Keratinocyte (primary cell): ENCODE results near the gene CUBN. TPM values are rescaled to one million over a fixed set of nuclear protein-coding genes. Genes with fewer than 3 reads are reported as not detected.

Experiments used
- DNase-seq: peaks from one replicate; pipeline ENCODE4 v3.0.0-alpha.2; 2011; ENCODE audit warnings: low read depth, missing footprints, low spot score
- FAIRE-seq: peaks from 2 replicates; lab custom pipeline; 2011; peaks lifted over from hg19 to GRCh38; lab: Jason Lieb, UNC
- H2AFZ ChIP-seq: 2 replicates; pipeline ENCODE4 v1.6.0; 2012; ENCODE audit warnings: low read length, control low read depth, inconsistent platforms; ENCODE audit not compliant: control insufficient read depth
- H3K27ac ChIP-seq: 2 replicates; pipeline ENCODE4 v1.5.1; 2011; ENCODE audit warnings: low read length; ENCODE audit not compliant: control insufficient read depth, insufficient read depth
- H3K27me3 ChIP-seq: 3 replicates; pipeline ENCODE4 v1.6.0; 2011; ENCODE audit warnings: low read length; ENCODE audit not compliant: control insufficient read depth, insufficient read depth; ENCODE audit errors: extremely low read depth
- H3K36me3 ChIP-seq, 2 experiments: 2 replicates in 1 of 2; 3 replicates in 1 of 2; pipeline ENCODE4 v1.5.1; 2011; ENCODE audit warnings: low read length in 2 of 2, mild to moderate bottlenecking in 1 of 2; ENCODE audit not compliant: control insufficient read depth in 2 of 2, insufficient read depth in 2 of 2; ENCODE audit errors: extremely low read depth in 1 of 2
- H3K4me1 ChIP-seq: 3 replicates; pipeline ENCODE4 v1.5.1; 2011; ENCODE audit warnings: low read length; ENCODE audit not compliant: control insufficient read depth, insufficient read depth; ENCODE audit errors: extremely low read depth
- H3K4me2 ChIP-seq: 3 replicates; pipeline ENCODE4 v1.6.0; 2011; ENCODE audit warnings: low read depth, low read length; ENCODE audit not compliant: control insufficient read depth, insufficient read depth; ENCODE audit errors: extremely low read depth
- H3K4me3 ChIP-seq, 3 experiments: fragments of 200-600 bp in 1 of 3; sonication (generic) in 1 of 3; 2 replicates in 2 of 3; 3 replicates in 1 of 3; pipeline ENCODE4 v1.5.1; 2011 to 2016; ENCODE audit warnings: low read length in 3 of 3, mild to moderate bottlenecking in 3 of 3, control low read depth in 2 of 3, inconsistent platforms in 1 of 3, low read depth in 1 of 3, mixed read lengths in 1 of 3, mixed run types in 1 of 3, moderate library complexity in 1 of 3; ENCODE audit not compliant: control insufficient read depth in 2 of 3, insufficient read depth in 2 of 3; ENCODE audit errors: extremely low read depth in 1 of 3
- H3K79me2 ChIP-seq: 2 replicates; pipeline ENCODE4 v1.6.0; 2012; ENCODE audit warnings: low read length; ENCODE audit not compliant: control insufficient read depth, insufficient read depth
- H3K9ac ChIP-seq: 3 replicates; pipeline ENCODE4 v1.6.0; 2011; ENCODE audit warnings: low read length; ENCODE audit not compliant: control insufficient read depth, insufficient read depth; ENCODE audit errors: extremely low read depth
- H3K9me1 ChIP-seq: 3 replicates; pipeline ENCODE4 v1.6.0; 2011; ENCODE audit warnings: low read length; ENCODE audit not compliant: control insufficient read depth, insufficient read depth; ENCODE audit errors: extremely low read depth
- H3K9me3 ChIP-seq: 2 replicates; pipeline ENCODE4 v1.5.1; 2012; ENCODE audit warnings: low read depth, low read length; ENCODE audit not compliant: control insufficient read depth
- H4K20me1 ChIP-seq: 3 replicates; pipeline ENCODE4 v1.6.0; 2011; ENCODE audit warnings: low read length; ENCODE audit not compliant: control insufficient read depth, insufficient read depth; ENCODE audit errors: extremely low read depth
- EZH2 ChIP-seq: IDR thresholded peaks from one replicate; pipeline ENCODE4 v1.6.1; 2012; ENCODE audit warnings: inconsistent platforms, mild to moderate bottlenecking, low read length, moderate library complexity
- dilution Hi-C: fragments of 300-500 bp; cut with MboI; formaldehyde crosslinking; loops from one replicate; pipeline ENCODE4 v1.7.0; 2020; ENCODE audit warnings: low sequenced_read_pairs; ENCODE audit not compliant: extremely low pct_ligation_motif_present
- polyA plus RNA-seq, 5 experiments: library from polyadenylated mRNA; depleted of rRNA in 3 of 5; stranded (reverse) in 3 of 5; stranded (forward) in 1 of 5; unstranded in 1 of 5; fragments of >200 nt; gene quantifications; 1 replicate in 1 of 5; 2 replicates in 3 of 5; 3 replicates in 1 of 5; pipeline versions ENCODE4 v1.2.1 to v1.2.3, GENCODE V29; 2011 to 2012; ENCODE audit warnings: missing spikeins in 2 of 5, low read depth in 1 of 5, low replicate concordance in 1 of 5
- TF ChIP-seq, protein P1 (sequence below), 3 experiments: IDR thresholded peaks in 1 of 3; conservative IDR thresholded peaks in 1 of 3; optimal IDR thresholded peaks in 1 of 3; 2 replicates in 2 of 3; 3 replicates in 1 of 3; pipeline versions ENCODE3 to v1.5.1; 2011; ENCODE audit warnings: low read length in 3 of 3, mild to moderate bottlenecking in 3 of 3, moderate library complexity in 2 of 3, control low read depth in 1 of 3, inconsistent platforms in 1 of 3; ENCODE audit not compliant: insufficient read depth in 2 of 3; ENCODE audit errors: extremely low read depth in 1 of 3

Gene CUBN
- polyA plus RNA-seq, 1 donor (not counting 4 experiments of a cell fraction or from before 2014, with no cell fraction given): 0.07 TPM

DNA sequence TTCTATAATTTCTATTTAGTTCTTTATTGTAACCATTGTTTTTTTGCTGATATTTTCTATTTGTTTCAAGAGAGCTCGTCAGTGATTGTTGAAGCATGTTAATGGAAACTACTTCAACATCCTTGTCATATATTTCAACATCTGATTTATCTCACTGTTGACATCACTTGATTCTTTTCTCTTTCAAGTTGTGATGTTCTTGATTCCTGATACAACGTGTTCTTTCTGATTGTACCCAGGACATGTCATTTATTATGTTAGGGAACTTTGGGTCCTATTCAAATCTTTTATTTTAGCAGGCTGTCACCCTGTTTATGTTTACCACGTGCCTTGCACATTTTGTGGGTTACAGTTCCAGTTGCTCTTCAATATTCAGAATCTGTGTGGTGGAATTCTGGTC, 232.6 kb downstream of the CUBN start:
- FAIRE-seq: no peak

GRCh38 chr10:16894821-16895220, 234.8 kb downstream of the CUBN start:
- DNase-seq: no peak
- Histone ChIP-seq H3K4me1 (no peaks in the 10 kb centered on the region), H3K27ac (no peak overlapping the region), H4K20me1 (no peaks in the 10 kb centered on the region), H3K79me2 (no peaks in the 10 kb centered on the region), H3K9ac (no peak overlapping the region), H3K9me3 (no peaks in the 10 kb centered on the region), H3K4me3 (no peak overlapping the region), H3K9me1 (no peaks in the 10 kb centered on the region), H3K27me3 (no peaks in the 10 kb centered on the region), H3K4me2 (no peak overlapping the region), H3K36me3 (no peaks in the 10 kb centered on the region), H2AFZ (no peak overlapping the region)
- TF ChIP-seq, protein P1, sequence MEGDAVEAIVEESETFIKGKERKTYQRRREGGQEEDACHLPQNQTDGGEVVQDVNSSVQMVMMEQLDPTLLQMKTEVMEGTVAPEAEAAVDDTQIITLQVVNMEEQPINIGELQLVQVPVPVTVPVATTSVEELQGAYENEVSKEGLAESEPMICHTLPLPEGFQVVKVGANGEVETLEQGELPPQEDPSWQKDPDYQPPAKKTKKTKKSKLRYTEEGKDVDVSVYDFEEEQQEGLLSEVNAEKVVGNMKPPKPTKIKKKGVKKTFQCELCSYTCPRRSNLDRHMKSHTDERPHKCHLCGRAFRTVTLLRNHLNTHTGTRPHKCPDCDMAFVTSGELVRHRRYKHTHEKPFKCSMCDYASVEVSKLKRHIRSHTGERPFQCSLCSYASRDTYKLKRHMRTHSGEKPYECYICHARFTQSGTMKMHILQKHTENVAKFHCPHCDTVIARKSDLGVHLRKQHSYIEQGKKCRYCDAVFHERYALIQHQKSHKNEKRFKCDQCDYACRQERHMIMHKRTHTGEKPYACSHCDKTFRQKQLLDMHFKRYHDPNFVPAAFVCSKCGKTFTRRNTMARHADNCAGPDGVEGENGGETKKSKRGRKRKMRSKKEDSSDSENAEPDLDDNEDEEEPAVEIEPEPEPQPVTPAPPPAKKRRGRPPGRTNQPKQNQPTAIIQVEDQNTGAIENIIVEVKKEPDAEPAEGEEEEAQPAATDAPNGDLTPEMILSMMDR (optimal IDR thresholded peaks at IDR 0.05 in 1 of 3, IDR thresholded peaks at IDR 0.05 in 1 of 3, conservative IDR thresholded peaks at IDR 0.05 in 1 of 3; ENCODE audit: extremely low read depth in 1 of 3, insufficient read depth in 2 of 3, low read length in 3 of 3): no peak
- FAIRE-seq: no peak
- dilution Hi-C loops: no loop called here

More for the DNA sequence above, 232.6 kb downstream of the CUBN start:
- no peaks in the 10 kb centered on the region for H3K9me3 ChIP-seq
- no peak overlapping the region for H3K9ac ChIP-seq
- dilution Hi-C loops: no loop called here
- no peaks in the 10 kb centered on the region for H3K79me2 ChIP-seq
- H4K20me1 ChIP-seq: no peaks in the 10 kb centered on the region
- no peaks in the 10 kb centered on the region for H3K36me3 ChIP-seq
- no peak overlapping the region for H3K27ac ChIP-seq
- H3K9me1 ChIP-seq: no peaks in the 10 kb centered on the region
- no peaks in the 10 kb centered on the region for H3K27me3 ChIP-seq
- H3K4me1 ChIP-seq: no peaks in the 10 kb centered on the region
- no peak for DNase-seq
- no peak overlapping the region for H2AFZ ChIP-seq
- H3K4me2 ChIP-seq: no peak overlapping the region
- H3K4me3 ChIP-seq: no peak overlapping the region
- no peak for TF ChIP-seq EZH2
- TF ChIP-seq, protein P1 (optimal IDR thresholded peaks at IDR 0.05 in 1 of 3, IDR thresholded peaks at IDR 0.05 in 1 of 3, conservative IDR thresholded peaks at IDR 0.05 in 1 of 3; ENCODE audit: extremely low read depth in 1 of 3, insufficient read depth in 2 of 3, low read length in 3 of 3): no peak
